ENCODE data around the gene RNF167.

The RNF167 gene

DNA sequence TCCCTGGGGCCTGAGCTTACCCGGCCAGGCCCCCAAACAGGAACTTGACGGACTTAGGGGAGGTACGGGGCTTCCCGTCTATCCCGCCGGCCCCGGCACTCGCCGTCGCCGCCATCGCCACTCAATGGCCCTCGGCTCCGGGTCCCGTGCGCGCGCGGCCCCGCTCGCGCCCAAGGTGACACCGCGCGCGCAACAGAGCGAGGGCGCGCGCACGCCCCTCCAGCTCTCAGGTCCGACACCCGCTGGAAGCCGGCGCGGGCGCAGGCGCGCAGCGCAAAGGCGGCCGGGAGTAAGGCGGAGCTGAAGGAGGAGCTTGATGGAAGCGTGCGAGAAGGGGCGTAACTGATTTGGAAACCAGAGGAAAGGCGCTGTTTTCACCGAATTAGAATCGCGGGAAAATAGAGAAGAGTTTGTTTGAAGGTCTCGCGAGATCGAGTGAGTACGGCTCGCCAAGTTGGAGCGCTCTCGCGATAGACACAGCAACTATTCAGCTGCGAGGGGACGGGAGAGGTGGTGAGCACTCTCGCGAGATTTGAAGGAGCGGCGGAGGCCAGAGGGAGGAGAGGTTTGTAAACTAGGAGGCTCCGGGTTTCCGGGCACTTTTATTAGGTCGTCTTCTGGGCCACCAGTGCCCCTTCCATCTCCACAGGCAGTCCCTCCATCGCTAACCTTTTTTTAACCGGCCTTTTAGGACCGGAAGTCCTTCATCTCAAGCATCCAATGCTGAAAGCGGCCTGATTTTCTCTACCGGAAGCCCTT lies at the start of gene RNF167, which contains the start of gene SLC25A11:
TSS of gene RNF167 (plus strand) at position 473 of the 759 bp plus-strand sequence. CDS start 642 bp downstream, outside the sequence.
TSS of gene SLC25A11 (minus strand) at position 251 of the 759 bp plus-strand sequence. CDS start at position 115, 136 bp downstream.
- H3K79me2 ChIP-seq (ENCODE audit: low read length) = peaks cover 72% of the 10 kb centered on the region
- peak; percentile 100 for DNase-seq

DNA sequence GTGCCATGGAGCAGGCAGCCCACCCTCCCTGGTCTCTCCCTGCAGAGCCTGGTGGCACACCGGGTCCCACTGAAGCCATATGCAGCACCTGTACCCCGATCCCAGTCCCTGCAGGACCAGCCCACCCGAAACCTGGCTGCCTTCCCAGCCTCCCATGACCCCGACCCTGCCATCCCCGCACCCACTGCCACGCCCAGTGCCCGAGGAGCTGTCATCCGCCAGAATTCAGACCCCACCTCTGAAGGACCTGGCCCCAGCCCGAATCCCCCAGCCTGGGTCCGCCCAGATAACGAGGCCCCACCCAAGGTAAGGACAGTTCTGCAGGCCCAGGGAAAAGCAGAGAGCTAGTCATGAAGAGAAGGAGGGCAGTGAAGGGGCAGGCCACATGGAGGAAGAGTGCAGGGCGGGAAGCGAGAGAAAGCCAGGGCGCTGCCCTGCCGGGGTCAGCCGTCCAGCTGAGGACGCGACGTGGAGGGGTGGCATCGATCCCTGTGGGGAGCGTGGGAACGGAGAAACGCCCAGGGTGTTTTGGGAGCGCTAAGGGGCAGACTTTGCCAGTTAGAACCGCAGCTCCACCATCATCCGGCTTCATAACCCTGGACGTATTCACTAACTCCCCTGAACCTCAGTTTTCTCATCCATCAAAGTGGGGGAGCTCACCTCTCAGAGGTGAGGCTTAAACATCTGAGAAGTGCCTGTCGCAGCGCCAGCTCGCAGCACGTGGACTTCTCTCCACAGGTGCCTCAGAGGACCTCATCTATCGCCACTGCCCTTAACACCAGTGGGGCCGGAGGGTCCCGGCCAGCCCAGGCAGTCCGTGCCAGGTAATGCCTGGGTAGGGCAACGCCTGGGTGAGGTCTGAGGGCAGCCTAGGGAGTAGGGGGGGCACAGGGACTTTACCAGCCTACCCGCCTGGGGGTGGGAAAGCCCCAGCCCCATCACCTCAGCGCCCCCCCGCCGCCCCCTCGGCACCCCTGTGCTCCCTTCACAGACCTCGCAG lies 48.4 kb upstream of the RNF167 start:
- Histone ChIP-seq H3K79me2 (ENCODE audit: low read length) (no peaks in the 10 kb centered on the region), H3K27me3 (replicated peaks; ENCODE audit: insufficient read depth, low read length) (no peaks in the 10 kb centered on the region), H3K36me3 (replicated peaks; ENCODE audit: insufficient read depth, low read length) (no peaks in the 10 kb centered on the region), H3K27ac (ENCODE audit: low read length) (no peak overlapping the region), H4K20me1 (ENCODE audit: insufficient read depth, low read length) (no peaks in the 10 kb centered on the region), H3K4me3 (ENCODE audit: low read length) (no peak overlapping the region), H3K9me2 (replicated peaks; ENCODE audit: insufficient read depth, low read length) (no peaks in the 10 kb centered on the region), H3F3A (ENCODE audit: insufficient read depth, low read length) (no peaks in the 10 kb centered on the region), H3K4me1 (ENCODE audit: low read length) (no peaks in the 10 kb centered on the region), H3K9me3 (replicated peaks; ENCODE audit: insufficient read depth, low read length) (no peaks in the 10 kb centered on the region), H3K4me2 (ENCODE audit: low read depth, low read length) (no peak overlapping the region), H2AFZ (ENCODE audit: low read length) (no peak overlapping the region), H3K9ac (ENCODE audit: low read length) (no peak overlapping the region)
- no peak for DNase-seq
- TF ChIP-seq EZH2 (optimal IDR thresholded peaks at IDR 0.05; ENCODE audit: low read depth, low read length) (no peak), EZH2phosphoT487 (IDR thresholded peaks at IDR 0.05; ENCODE audit: low read length) (no peak)
- TF ChIP-seq, protein P1, sequence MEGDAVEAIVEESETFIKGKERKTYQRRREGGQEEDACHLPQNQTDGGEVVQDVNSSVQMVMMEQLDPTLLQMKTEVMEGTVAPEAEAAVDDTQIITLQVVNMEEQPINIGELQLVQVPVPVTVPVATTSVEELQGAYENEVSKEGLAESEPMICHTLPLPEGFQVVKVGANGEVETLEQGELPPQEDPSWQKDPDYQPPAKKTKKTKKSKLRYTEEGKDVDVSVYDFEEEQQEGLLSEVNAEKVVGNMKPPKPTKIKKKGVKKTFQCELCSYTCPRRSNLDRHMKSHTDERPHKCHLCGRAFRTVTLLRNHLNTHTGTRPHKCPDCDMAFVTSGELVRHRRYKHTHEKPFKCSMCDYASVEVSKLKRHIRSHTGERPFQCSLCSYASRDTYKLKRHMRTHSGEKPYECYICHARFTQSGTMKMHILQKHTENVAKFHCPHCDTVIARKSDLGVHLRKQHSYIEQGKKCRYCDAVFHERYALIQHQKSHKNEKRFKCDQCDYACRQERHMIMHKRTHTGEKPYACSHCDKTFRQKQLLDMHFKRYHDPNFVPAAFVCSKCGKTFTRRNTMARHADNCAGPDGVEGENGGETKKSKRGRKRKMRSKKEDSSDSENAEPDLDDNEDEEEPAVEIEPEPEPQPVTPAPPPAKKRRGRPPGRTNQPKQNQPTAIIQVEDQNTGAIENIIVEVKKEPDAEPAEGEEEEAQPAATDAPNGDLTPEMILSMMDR (IDR thresholded peaks at IDR 0.05; ENCODE audit: low read length) = no peak

More for the DNA sequence above, at the start of gene RNF167, which contains the start of gene SLC25A11:
- Histone ChIP-seq H3K4me2 (ENCODE audit: low read depth, low read length) (peak within 1 kb of the TSS; percentile 96), H4K20me1 (ENCODE audit: insufficient read depth, low read length) (peaks cover 8% of the 10 kb centered on the region), H3K36me3 (replicated peaks; ENCODE audit: insufficient read depth, low read length) (no peaks in the 10 kb centered on the region), H3K9me2 (replicated peaks; ENCODE audit: insufficient read depth, low read length) (no peaks in the 10 kb centered on the region), H3F3A (ENCODE audit: insufficient read depth, low read length) (peaks cover 44% of the 10 kb centered on the region), H3K9me3 (replicated peaks; ENCODE audit: insufficient read depth, low read length) (no peaks in the 10 kb centered on the region), H3K27me3 (replicated peaks; ENCODE audit: insufficient read depth, low read length) (no peaks in the 10 kb centered on the region), H3K27ac (ENCODE audit: low read length) (peak within 1 kb of the TSS; percentile 91), H3K9ac (ENCODE audit: low read length) (peak within 1 kb of the TSS; percentile 95), H3K4me1 (ENCODE audit: low read length) (peaks cover 29% of the 10 kb centered on the region), H2AFZ (ENCODE audit: low read length) (peak within 1 kb of the TSS; percentile 77), H3K4me3 (ENCODE audit: low read length) (peak within 1 kb of the TSS; percentile 78)
- no peak for TF ChIP-seq EZH2 (optimal IDR thresholded peaks at IDR 0.05; ENCODE audit: low read depth, low read length)
- TF ChIP-seq EZH2phosphoT487 (IDR thresholded peaks at IDR 0.05; ENCODE audit: low read length) = no peak
- TF ChIP-seq, protein P1 (IDR thresholded peaks at IDR 0.05; ENCODE audit: low read length) = no peak

DNA sequence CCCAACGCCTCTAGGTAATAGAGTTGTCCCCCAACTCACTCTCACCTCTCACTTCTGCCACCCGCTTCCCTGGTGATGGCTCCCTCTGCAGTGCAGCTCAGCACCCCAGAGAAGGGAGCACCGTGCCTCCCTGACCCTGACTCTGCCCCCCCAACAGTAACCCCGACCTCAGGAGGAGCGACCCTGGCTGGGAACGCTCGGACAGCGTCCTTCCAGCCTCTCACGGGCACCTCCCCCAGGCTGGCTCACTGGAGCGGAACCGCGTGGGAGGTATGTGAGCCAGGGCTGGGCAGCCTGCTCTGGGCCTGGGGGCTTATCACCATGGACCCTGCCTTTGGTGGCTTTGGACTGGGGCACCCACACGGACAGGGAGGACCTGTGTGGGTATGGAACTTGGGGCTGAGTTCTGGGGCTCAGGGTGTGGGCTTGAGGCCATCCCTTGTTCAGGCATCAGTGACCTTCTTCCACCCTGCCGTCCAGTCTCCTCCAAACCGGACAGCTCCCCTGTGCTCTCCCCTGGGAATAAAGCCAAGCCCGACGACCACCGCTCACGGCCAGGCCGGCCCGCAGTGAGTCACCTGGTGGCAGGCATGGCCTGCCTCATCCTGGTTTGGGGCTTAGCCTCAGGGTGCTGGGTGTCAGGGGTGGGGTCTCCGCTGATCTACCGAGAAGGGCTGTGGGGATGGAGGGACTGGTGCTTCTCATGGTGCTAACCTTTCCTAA lies 47.4 kb upstream of the RNF167 start:
- H3K4me2 ChIP-seq (ENCODE audit: low read depth, low read length) = no peak overlapping the region
- no peak overlapping the region for H3K27ac ChIP-seq (ENCODE audit: low read length)
- no peak for DNase-seq
- H3K27me3 ChIP-seq (replicated peaks; ENCODE audit: insufficient read depth, low read length) = no peaks in the 10 kb centered on the region
- no peak overlapping the region for H3K9ac ChIP-seq (ENCODE audit: low read length)
- no peak overlapping the region for H3K4me3 ChIP-seq (ENCODE audit: low read length)
- H3K36me3 ChIP-seq (replicated peaks; ENCODE audit: insufficient read depth, low read length) = no peaks in the 10 kb centered on the region
- H3F3A ChIP-seq (ENCODE audit: insufficient read depth, low read length) = no peaks in the 10 kb centered on the region
- no peaks in the 10 kb centered on the region for H3K79me2 ChIP-seq (ENCODE audit: low read length)
- no peaks in the 10 kb centered on the region for H4K20me1 ChIP-seq (ENCODE audit: insufficient read depth, low read length)
- H3K4me1 ChIP-seq (ENCODE audit: low read length) = no peaks in the 10 kb centered on the region
- H3K9me3 ChIP-seq (replicated peaks; ENCODE audit: insufficient read depth, low read length) = no peaks in the 10 kb centered on the region
- H2AFZ ChIP-seq (ENCODE audit: low read length) = no peak overlapping the region
- H3K9me2 ChIP-seq (replicated peaks; ENCODE audit: insufficient read depth, low read length) = no peaks in the 10 kb centered on the region
- TF ChIP-seq, protein P1 (IDR thresholded peaks at IDR 0.05; ENCODE audit: low read length) = no peak
- no peak for TF ChIP-seq EZH2 (optimal IDR thresholded peaks at IDR 0.05; ENCODE audit: low read depth, low read length)
- TF ChIP-seq EZH2phosphoT487 (IDR thresholded peaks at IDR 0.05; ENCODE audit: low read length) = no peak

Data from MM.1S (cell line).